Measurements from ENCODE around the gene OSTM1. TPM values are rescaled to one million over a fixed set of nuclear protein-coding genes. Genes with fewer than 3 reads are reported as not detected.
"Not testable (repeated sequence)": the region's sequence is repeated elsewhere in the genome, so short reads cannot be mapped to it uniquely, and the experiment has no call there.

OSTM1 gene
- total RNA-seq, 1 donor from 2014 or later, result 49.9 TPM

DNA sequence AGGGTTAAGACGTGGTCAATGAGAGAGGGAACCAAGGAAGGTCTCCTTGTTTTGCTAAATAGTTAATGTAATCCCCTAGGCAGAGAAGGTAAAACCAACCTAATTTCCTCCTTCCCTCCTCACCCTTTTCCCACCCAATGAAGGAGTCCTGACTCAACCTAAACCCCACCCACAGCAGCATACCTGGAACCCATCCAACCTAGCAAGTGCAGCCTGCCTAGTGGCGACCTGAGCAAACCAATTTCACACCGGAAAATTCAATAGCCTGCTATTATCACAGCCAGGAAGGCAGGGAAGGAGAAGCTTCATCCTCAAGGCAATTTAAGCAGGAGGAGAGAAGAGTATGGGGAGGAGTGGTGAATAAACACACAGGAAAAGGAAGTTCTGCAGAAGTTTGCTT lies 46.9 kb downstream of the OSTM1 start:
- no peaks in the 10 kb centered on the region for H3K27me3 Mint-ChIP-seq (ENCODE audit: unreplicated experiment)
- TF ChIP-seq CTCF (IDR thresholded peaks at IDR 0.05), result no peak
- H3K36me3 Mint-ChIP-seq (ENCODE audit: unreplicated experiment), result peaks cover 4% of the 10 kb centered on the region
- H3K27ac Mint-ChIP-seq (ENCODE audit: unreplicated experiment), result no peak overlapping the region
- H3K4me1 Mint-ChIP-seq (ENCODE audit: unreplicated experiment), result no peaks in the 10 kb centered on the region
- no peaks in the 10 kb centered on the region for H3K9me3 Mint-ChIP-seq (ENCODE audit: unreplicated experiment)
- DNase-seq (ENCODE audit: extremely low spot score, unreplicated experiment), result no peak
- H3K4me3 Mint-ChIP-seq (ENCODE audit: unreplicated experiment), result no peak overlapping the region

GRCh38 chr6:108027056-108027455 lies 47.5 kb downstream of the OSTM1 start:
- no peak for TF ChIP-seq CTCF (IDR thresholded peaks at IDR 0.05)
- Mint-ChIP-seq H3K4me1 (ENCODE audit: unreplicated experiment) (no peaks in the 10 kb centered on the region), H3K36me3 (ENCODE audit: unreplicated experiment) (peaks cover 4% of the 10 kb centered on the region), H3K27ac (ENCODE audit: unreplicated experiment) (no peak overlapping the region), H3K9me3 (ENCODE audit: unreplicated experiment) (no peaks in the 10 kb centered on the region), H3K27me3 (ENCODE audit: unreplicated experiment) (no peaks in the 10 kb centered on the region), H3K4me3 (ENCODE audit: unreplicated experiment) (no peak overlapping the region)
- DNase-seq (ENCODE audit: extremely low spot score, unreplicated experiment), result no peak

DNA sequence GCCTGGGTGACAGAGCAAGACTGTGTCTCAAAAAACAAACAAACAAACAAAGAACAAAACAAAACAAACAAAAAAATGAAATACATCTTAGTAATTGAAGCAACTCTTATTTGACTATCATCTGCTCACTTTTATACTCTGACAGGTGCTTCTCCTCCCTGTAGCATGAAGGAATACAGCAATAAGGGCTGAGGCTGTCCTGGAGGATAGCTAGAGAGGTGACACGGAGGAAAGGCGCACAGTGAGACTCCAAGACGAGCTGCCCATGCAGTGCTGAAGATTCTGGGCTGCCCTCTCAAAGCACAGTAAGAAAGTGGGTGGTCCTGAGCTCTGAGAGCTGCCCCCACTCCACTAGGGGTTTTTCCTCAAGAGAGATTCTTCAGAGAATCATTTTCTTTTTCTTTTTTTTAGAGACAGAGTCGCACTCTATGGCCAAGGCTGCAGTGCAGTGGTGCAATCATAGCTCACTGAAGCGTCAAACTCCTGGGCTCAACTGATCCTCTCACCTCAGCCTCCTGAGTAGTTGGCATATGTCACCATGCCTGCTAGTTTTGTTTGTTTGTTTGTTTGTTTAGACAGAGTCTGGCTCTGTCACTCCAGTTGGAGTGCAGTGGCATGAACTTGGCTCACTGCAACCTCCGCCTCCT lies 50.0 kb downstream of the OSTM1 start:
- DNase-seq (ENCODE audit: extremely low spot score, unreplicated experiment), result no peak
- TF ChIP-seq CTCF (IDR thresholded peaks at IDR 0.05), result no peak
- H3K9me3 Mint-ChIP-seq (ENCODE audit: unreplicated experiment), result no peaks in the 10 kb centered on the region
- H3K27me3 Mint-ChIP-seq (ENCODE audit: unreplicated experiment), result no peaks in the 10 kb centered on the region
- no peaks in the 10 kb centered on the region for H3K4me1 Mint-ChIP-seq (ENCODE audit: unreplicated experiment)
- H3K4me3 Mint-ChIP-seq (ENCODE audit: unreplicated experiment), result no peak overlapping the region
- H3K27ac Mint-ChIP-seq (ENCODE audit: unreplicated experiment), result no peak overlapping the region
- no peaks in the 10 kb centered on the region for H3K36me3 Mint-ChIP-seq (ENCODE audit: unreplicated experiment)

DNA sequence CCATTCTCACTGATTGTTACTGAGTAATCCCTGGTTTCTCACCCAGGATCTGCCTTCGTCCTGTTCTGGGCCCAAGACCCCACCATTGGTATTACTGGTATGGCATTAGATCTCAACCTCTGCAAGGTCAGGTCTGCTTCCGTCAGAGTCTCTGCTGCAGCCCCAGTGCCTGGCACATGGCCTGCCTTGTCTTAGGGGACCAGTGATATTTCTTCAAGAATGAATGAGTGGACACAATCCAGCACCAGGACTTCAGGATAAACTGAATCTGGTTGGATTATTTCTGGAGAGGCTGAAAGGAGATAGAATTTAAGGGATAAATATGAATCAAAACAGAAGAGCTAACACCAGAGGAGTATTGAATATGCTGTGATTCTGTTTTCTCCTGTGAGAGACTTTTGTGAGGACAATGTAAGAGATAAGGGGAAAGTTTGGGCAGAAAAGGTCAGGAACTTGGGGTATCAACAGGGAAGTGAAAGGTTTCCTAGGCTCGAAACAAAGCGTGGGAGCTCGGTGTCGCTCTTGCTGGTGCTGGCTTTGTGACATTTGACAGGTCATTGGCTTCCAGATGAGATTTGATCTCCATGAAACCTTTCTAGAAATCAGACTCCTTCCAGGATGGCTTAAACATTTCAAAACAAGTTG lies 53.9 kb downstream of the OSTM1 start:
- no peak overlapping the region for H3K4me3 Mint-ChIP-seq (ENCODE audit: unreplicated experiment)
- no peaks in the 10 kb centered on the region for H3K4me1 Mint-ChIP-seq (ENCODE audit: unreplicated experiment)
- no peak for TF ChIP-seq CTCF (IDR thresholded peaks at IDR 0.05)
- peaks cover 4% of the 10 kb centered on the region for H3K27me3 Mint-ChIP-seq (ENCODE audit: unreplicated experiment)
- no peak overlapping the region for H3K27ac Mint-ChIP-seq (ENCODE audit: unreplicated experiment)
- no peaks in the 10 kb centered on the region for H3K9me3 Mint-ChIP-seq (ENCODE audit: unreplicated experiment)
- peak; percentile 38 for DNase-seq (ENCODE audit: extremely low spot score, unreplicated experiment)
- no peaks in the 10 kb centered on the region for H3K36me3 Mint-ChIP-seq (ENCODE audit: unreplicated experiment)

DNA sequence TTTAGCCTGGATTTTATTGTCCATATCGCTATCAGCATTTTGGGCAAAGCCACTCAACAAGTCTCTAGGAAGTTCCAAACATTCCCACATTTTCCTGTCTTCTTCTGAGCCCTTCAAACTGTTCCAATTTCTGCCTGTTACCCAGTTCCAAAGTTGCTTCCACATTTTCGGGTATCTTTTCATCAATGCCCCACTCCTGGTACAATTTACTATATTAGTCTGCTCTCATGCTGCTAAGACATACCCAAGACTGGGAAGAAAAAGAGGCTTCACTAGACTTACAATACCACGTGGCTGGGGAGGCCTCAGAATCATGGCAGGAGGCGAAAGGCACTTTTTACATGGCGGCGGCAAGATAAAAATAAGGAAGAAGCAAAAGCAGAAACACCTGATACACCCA lies 58.3 kb downstream of the OSTM1 start:
- H3K27ac Mint-ChIP-seq (ENCODE audit: unreplicated experiment); H3K4me3 Mint-ChIP-seq (ENCODE audit: unreplicated experiment); H3K9me3 Mint-ChIP-seq (ENCODE audit: unreplicated experiment); DNase-seq (ENCODE audit: extremely low spot score, unreplicated experiment); H3K4me1 Mint-ChIP-seq (ENCODE audit: unreplicated experiment); H3K36me3 Mint-ChIP-seq (ENCODE audit: unreplicated experiment); H3K27me3 Mint-ChIP-seq (ENCODE audit: unreplicated experiment): not testable (repeated sequence)
